ENCODE measurements around the gene SMOC2. TPM values are rescaled to one million over a fixed set of nuclear protein-coding genes. Genes with fewer than 3 reads are reported as not detected.

Gene SMOC2
- total and polyA plus RNA-seq, 2 of the 13 experiments (the other 11 are each of a cell fraction or from before 2014, with no cell fraction given) = not detected

GRCh38 chr6:168475188-168476013 lies 34.4 kb downstream of the SMOC2 start:
- Histone ChIP-seq H3K9me3 (ENCODE audit: low read length) (0 out of 2 replicates have a peak, but pooled peaks cover under 1% of the 10 kb centered on the region), H3K4me3 (replicated peaks in 1 of 3; ENCODE audit: insufficient read depth in 1 of 3, low read depth in 2 of 3, low read length in 3 of 3) (no peak overlapping the region), H2AFZ (ENCODE audit: low read length) (no peak overlapping the region), H3K27me3 (ENCODE audit: control insufficient read depth in 1 of 2, insufficient read depth in 2 of 2, low read length in 2 of 2) (peaks cover 4 to 40% of the 10 kb centered on the region in 2 experiments; a peak in 2 of 5 replicates), H3K36me3 (replicated peaks in 1 of 2; ENCODE audit: control insufficient read depth in 1 of 2, insufficient read depth in 2 of 2, low read length in 2 of 2) (no peaks in the 10 kb centered on the region), H3K4me1 (ENCODE audit: insufficient read depth, low read length) (no peaks in the 10 kb centered on the region), H4K20me1 (ENCODE audit: insufficient read depth, low read length) (no peaks in the 10 kb centered on the region), H3K27ac (ENCODE audit: extremely low read length, insufficient read depth, low read length) (no peak overlapping the region), H3K9ac (ENCODE audit: insufficient read depth, low read depth, low read length) (no peak overlapping the region), H3K79me2 (ENCODE audit: insufficient read depth, low read length) (no peaks in the 10 kb centered on the region), H3K4me2 (ENCODE audit: low read depth, low read length) (no peak overlapping the region)
- ChIA-PET CTCF (ENCODE audit: low intra/inter-chr PET ratio, low total read pairs) (no interaction called here), POLR2A (no interaction called here)
- ATAC-seq (no peak), FAIRE-seq (no peak), DNase-seq (ENCODE audit: low spot score) (no peak)
- BruUV-seq (replicated peaks) = no TSS peak
- intact Hi-C loops (cut with micrococcal nuclease; ENCODE audit: unreplicated experiment) (no loop called here), in situ Hi-C loops (cut with HindIII; ENCODE audit: extremely low pct_ligation_motif_present, low pct_unique_long_range_greater_than_20kb) (no loop called here)
- TF ChIP-seq DPF2 (CRISPR knock-in tag; IDR thresholded peaks at IDR 0.05; ENCODE audit: borderline replicate concordance, low read depth) = no peak
- no peak for TF ChIP-seq FIP1L1 (IDR thresholded peaks at IDR 0.05; ENCODE audit: borderline replicate concordance, insufficient read depth, low read depth, low read length)
- TF ChIP-seq MNT (IDR thresholded peaks at IDR 0.05) = peak; percentile 98
- no peak for TF ChIP-seq ZNF782 (CRISPR knock-in tag; IDR thresholded peaks at IDR 0.05; ENCODE audit: borderline replicate concordance)
- TF ChIP-seq, protein P1, sequence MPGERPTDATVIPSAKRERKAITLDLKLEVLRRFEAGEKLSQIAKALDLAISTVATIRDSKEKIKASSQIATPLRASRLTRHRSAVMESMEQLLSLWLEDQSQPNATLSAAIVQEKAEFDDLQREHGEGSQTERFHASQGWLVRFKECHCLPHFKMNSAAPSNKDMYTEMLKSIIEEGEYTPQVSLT (CRISPR knock-in tag; IDR thresholded peaks at IDR 0.05; ENCODE audit: borderline replicate concordance, low read depth) = no peak
- no peak for TF ChIP-seq PAX8 (CRISPR knock-in tag; IDR thresholded peaks at IDR 0.05; ENCODE audit: borderline replicate concordance)
- TF ChIP-seq MED13 (CRISPR knock-in tag; IDR thresholded peaks at IDR 0.05) = no peak
- TF ChIP-seq, protein P2, sequence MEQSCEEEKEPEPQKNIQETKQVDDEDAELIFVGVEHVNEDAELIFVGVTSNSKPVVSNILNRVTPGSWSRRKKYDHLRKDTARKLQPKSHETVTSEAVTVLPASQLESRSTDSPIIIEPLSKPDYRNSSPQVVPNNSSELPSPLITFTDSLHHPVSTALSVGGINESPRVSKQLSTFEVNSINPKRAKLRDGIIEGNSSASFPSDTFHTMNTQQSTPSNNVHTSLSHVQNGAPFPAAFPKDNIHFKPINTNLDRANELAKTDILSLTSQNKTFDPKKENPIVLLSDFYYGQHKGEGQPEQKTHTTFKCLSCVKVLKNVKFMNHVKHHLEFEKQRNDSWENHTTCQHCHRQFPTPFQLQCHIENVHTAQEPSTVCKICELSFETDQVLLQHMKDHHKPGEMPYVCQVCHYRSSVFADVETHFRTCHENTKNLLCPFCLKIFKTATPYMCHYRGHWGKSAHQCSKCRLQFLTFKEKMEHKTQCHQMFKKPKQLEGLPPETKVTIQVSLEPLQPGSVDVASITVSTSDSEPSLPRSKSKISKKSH (CRISPR knock-in tag; IDR thresholded peaks at IDR 0.05; ENCODE audit: borderline replicate concordance) = peak; percentile 43; the same call in 1 of the 2 replicates
- no peak for TF ChIP-seq MED1 (CRISPR knock-in tag; IDR thresholded peaks at IDR 0.05)
- no peak for TF ChIP-seq THAP9 (CRISPR knock-in tag; IDR thresholded peaks at IDR 0.05; ENCODE audit: borderline replicate concordance)
- no peak for TF ChIP-seq JUN (CRISPR knock-in tag; IDR thresholded peaks at IDR 0.05)
- no peak for TF ChIP-seq ZNF446 (CRISPR knock-in tag; IDR thresholded peaks at IDR 0.05)
- no peak for TF ChIP-seq DBP (CRISPR knock-in tag; IDR thresholded peaks at IDR 0.05; ENCODE audit: not compliant biosample characterization)
- WGBS (ENCODE audit: low lambda C conversion rate) = 17% methylated on average over 26 of the region's 26 CpGs

Measured in HepG2 (cell line).